Measurements from ENCODE around the gene CAPN12.

GRCh38 chr19:38744874-38745273 is 600 bp upstream of the CAPN12 start:
- TF ChIP-seq POLR2A (IDR thresholded peaks at IDR 0.05): no peak
- TF ChIP-seq CTCF (IDR thresholded peaks at IDR 0.05): no peak
- TF ChIP-seq EP300 (IDR thresholded peaks at IDR 0.05): no peak
